NCI-H510A treated with DMSO at 0.1 percent for 48 hours (cell line): ENCODE data around the gene WDR59.
"Not testable (repeated sequence)": the region's sequence is repeated elsewhere in the genome, so short reads cannot be mapped to it uniquely, and the experiment has no call there.

Source experiments
- DNase-seq: peaks from one replicate; lab custom pipeline; 2025; lab: John Stamatoyannopoulos, UW

WDR59 gene

DNA sequence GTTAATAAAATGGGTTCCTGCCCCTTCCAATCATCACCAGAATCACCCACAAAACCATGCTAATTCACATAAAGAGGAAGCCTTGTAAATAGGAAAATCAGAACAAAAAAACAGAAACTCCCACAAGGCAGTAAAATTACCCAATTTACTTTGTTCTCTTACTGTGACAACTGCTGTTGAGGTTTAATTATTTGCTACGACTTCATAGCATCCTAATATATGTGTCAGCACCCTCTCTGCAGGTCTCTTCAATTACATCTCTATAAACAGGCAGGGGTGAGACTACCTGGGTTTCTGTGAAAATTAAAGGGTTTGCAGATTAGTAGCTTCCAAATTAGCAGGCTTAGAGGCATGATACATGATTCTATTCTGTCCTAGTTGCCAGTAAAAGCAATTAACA, 2.7 kb downstream of the WDR59 start:
- no peak for DNase-seq

DNA sequence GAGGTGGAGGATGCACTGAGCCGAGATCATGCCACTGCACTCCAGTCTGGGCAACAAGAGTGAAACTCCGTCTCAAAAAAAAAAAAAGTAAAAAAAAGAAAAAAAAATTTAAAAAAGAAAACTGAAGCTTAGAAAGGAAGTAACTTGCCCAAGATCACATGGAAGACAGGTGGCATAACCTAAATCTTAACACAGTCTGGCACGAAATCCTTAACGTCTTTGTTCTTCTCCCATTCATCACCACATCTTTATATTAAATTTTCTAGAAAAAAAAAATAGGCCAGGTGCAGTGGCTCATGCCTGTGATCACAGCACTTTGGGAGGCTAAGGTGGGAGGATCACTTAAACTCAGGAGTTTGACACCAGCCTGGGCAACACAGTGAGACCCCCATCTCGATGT, 9.3 kb downstream of the WDR59 start:
- DNase-seq, result no peak

DNA sequence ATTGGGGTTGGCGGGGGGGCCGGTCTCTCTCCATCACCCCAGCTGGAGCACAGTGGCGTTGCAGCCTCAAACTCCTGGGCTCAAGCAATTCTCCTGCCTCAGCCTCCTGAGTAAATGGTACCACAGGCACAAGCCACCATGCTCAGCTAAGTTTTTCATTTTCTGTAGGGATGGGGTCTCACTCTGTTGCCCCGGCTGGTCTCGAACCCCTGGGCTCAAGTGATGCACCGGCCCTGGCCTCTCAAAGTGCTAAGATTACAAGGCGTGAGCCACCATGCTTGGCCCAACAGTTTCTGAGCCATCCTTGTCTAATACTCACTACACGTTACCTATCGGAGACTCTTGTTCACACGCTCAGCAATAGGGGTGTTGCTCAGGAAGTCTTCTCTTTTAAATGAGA, 11.6 kb downstream of the WDR59 start:
- no peak for DNase-seq

DNA sequence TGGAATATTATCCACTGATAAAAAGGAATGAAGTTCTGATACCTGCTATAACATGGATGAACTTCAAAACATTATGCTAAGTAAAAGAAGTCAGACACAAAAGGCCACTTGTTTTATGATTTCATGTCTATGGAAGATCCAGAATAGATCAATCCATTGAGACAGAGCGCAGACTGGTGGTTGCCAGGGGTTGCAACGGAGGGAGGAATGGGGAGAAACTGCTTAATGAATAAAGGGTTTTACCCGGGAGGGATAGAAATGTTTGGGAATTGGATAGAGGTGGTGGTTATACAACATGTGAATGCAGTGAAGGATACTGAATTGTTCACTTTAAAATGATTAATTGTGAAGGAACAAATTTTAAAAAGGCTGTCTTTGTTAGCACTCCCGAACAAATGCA, 30.2 kb downstream of the WDR59 start:
- no peak for DNase-seq

DNA sequence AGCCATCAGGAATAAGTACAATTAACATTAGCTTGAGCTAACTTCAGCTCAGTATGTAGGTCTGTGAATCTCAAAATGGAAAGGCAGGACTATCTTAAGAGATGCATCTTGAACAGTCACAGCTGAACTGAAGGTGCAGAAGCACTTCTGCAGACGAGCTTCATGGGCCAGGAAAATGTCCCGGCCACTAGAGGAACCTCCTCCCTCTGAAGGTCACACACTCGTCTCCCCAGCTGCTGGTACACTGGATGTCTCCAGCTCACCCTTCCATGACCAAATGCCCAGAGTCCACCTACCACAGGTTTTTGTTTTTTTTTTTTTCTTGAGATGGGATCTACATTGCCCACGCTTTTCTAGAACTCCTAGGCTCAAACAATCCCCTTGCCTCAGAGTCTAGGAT, 33.2 kb downstream of the WDR59 start:
- DNase-seq, result no peak

DNA sequence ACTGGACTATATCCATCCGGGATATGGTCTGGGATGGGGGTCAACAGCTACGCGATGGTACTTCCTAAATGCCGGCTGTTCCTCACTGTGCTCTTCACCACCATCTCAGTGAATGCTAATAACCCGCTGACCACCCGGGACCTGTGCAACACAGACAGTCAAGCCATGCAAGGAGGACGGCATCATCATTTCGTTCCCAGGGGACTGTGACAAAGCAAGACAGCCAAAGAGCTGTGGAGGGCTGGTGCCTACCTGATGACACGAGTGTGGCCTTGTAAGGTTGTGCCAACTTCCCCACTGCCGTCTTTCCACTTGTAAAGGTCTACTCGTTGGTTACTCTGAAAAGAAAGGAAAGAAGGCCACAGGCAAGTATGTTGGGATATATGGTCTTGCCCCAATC, 33.7 kb downstream of the WDR59 start:
- DNase-seq, result no peak

DNA sequence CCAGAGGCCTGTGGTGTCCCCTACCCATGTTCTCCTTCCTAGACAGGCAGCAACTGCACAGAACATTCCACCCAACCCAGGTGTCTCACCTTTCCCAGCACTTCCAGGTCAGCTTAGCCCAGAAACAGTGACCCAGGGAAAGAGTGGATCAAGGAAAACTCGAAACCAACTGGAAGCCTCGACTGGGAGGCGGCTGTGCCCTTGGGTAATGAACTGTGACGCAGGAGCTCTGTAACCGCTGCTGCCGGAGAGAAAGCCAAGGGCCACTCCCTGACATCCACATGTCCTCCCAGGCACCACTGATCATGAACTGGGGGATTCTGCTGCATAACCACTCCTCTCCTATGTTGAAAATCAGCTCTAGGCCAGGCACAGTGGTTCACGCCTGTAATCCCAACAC, 34.4 kb downstream of the WDR59 start:
- DNase-seq, result no peak

DNA sequence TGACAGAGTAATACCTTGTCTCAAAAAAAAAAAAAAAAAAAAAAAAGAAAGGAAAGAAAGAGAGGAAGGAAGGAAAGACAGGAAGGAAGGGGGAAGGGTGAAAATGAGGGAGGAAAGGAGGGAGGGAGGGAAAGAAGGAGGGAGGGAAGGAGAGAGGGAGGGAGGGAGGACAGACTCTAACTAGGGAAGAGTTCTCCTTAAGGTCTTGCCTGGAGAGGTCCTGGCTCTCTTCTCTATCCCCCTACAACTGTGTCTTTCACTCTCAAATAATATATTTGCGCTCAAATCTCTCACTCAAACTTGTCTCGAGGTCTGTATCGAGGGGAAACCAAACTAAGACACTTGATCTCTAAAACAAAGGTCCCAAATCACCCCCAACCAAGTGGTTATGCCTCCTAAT, 35.6 kb downstream of the WDR59 start:
- DNase-seq, result no peak

DNA sequence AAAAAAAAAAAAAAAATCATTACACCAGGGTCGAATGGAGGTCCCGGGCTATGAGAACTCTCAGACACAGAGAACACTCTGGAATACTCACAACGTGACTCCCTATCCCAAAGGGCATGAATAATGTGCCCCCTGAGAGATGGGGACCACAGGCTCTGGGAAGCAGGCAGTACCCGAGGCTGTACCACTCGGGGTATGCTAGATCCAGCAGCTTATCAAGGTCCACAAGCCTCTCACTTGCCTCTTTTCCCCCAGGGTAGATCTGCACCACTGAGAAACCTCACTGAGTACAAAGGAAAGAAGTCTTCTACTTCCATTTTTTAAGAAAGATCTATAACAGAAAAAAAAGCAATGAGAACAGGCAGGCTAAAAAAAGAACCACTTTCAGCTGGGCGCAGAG, 40.5 kb downstream of the WDR59 start:
- no peak for DNase-seq

DNA sequence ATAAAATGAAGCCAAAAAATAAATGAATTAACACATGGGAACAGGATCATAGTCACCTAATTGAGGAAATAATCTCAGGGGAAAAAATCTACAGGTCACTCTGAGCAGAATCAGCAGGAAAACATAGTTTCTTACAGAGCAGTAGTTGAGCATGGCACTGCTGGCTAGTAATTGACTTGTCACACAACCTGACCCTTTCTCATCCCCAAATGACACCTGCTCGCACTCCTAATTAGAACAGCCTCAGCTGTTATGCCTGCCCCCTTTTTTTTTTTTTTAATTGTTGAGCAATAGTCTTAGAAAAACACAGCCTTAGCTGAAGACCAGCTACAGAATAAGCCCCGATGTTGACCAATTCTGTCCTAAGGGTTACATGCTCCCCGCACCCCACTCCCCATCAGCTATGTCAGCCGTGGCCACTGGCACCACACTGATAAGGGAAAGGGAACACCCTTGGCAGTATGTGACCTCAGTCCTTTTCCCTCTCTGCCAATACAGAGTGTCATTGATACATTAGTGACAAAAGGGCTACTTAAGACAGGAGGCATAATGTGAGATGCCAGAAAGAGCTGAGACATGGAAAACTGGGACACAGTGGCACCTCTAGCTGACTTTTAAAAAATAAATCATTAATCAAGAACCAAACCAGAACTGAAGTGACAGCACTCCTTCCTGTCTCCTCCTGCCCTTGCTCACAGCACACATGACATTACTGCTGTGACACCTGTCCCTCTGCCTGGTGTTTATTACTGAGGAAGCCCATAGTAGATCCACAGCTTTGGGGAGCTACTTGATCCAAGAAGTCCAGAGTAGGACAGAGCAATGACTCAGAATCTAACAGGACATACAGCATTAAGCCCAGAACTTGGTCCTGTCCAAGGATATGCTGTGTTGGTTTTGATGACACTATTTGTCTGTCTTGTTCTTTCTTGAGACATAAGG, 41.7 kb downstream of the WDR59 start:
- no peak for DNase-seq

DNA sequence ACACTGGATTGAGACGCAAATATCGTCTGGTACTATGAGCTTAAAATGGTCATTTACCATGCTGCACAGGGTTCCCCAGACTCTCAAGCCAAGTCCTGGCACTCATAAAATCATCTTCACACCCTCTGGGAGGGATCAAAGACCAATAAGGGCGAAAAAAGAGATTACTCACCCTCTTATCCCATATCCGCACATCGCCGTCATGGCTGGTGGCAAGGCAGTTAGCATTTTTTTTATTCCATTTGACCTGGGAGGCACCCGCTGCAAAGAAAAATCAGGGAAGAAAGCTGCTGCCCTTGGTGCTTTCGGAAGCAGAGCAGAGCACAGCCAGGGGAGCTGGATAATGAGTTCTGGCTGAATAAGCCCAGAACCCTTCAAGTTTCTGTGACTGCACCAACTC, 42.4 kb downstream of the WDR59 start:
- no peak for DNase-seq

DNA sequence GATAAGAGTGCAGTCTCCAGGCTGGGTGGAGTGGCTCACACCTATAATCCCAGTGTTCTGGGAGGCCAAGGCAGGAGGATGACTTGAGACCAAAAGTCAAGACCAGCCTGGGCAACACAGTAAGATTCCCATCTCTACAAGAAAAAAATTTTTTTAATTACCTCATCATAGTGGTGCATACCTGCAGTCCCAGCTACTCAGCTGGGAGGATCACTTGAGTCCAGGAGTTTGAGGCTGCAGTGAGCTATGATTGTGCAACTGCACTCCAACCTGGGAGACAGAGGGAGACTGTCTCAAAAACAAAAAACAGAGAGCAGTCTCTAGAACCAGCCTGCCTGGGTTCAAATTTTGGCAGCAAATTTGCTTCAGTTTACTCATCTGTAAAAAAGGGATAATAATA, 45.2 kb downstream of the WDR59 start:
- DNase-seq, result no peak

DNA sequence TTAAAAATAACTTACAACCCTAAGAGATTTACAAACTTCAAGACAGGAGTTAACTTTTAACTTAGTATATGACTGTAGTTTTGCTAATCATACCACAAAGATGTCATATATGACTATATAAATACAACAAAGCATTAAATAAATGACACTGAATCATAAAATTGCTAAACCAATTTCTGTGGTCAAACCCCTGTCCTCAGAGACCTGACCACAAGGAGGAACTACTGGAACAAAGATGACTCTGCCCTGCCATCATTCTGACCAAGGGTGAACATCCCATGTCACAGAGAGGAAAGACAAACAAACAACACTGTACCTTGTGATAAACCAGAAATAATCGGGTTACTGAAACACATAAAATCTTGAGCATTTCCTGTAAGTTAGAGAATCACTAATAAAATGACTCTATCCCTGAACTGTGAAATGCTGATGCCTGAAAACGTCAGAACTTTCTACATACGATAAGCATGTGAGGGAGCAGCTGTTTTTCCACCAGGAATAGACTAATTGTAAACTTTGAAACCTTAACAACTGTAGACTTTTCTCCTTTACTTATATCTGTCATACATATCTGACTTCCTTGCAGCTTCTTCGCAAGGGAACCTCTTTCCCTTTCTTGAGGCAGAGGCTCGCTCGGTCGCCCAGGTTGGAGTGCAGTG, 47.9 kb downstream of the WDR59 start:
- no peak for DNase-seq

DNA sequence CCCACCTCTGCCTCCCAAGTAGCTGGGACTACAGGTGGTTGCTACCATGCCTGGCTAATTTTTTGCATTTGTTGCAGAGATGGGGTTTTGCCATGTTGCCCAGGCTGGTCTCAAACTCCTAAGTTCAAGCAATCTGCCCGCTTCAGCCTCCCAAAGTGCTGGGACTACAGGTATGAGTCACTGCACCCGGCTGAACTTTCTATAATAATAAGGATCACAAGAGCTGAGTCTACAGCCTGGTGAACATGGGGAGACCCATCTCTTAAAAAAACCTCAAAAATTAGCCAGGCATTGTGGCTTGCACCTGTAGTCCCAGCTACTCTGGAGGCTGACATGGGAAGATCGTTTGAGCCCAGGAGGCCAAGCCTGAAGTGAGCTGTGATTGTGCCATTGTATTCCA, 53.5 kb downstream of the WDR59 start:
- DNase-seq, result no peak

DNA sequence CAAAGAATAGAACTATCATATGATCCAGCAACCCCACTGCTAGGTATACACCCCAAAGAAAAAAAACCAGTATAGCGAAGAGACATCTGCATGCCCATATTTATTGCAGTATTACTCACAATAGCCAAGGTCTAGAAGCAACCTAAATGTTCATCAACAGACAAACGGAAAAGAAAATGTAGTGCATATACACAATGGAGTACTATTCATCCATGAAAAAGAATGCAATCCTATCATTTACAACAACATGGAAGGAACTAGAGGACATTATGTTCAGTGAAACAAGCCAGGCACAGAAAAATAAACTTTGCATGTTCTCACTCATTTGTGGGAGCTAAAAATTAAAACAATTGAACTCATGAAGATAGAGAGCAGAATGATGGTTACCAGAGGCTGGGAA, 55.3 kb downstream of the WDR59 start:
- DNase-seq, result no peak

DNA sequence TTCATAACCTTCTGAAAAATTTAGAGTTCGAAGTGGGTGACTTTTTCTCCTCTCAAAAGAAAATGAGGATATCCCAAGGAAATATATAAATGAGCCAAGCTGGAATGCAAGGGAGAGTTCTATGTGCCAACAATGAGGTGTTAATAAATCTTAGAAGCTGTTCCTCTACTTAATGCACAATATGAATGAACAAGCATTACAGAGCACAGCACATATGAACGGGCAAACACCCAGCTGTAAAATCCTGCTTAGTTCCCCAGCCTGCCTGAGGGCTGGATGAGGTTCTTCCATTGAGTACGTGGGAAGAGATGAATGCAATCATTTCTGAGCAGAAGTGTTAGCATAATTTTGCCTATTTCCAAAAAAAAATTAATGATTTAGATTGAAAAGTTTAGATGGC, 58.1 kb downstream of the WDR59 start:
- no peak for DNase-seq

DNA sequence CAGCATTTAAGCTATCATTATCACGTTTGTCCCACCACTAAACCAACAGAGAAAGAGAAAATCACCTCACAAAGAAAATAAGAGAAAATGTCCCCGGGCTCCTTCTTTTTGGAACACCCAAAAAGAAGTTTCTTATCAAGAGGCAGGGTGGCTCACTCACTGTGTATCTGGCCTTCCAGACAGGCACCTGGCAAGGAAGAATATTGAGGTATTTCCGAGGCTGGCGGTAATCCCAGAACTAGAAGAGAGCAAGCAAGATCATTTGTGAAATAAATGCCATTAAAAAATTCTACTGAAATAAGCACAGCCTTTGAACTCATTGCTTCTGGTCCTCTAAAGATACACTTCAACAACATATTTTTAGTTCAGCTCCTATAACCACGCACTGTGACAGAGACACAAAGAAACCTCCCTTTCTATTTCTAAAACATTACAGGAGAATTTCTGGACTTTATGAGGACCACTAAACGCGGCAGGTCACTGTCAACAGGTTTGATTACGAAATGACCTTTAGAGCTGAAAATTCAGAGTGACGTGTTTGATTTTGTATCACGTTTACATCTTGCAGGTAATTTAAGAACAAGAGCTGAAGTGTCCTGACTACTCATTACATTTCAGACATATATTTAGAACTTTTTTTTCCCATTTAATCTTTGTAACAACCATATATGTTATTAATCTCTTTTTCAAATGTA, 61.0 kb downstream of the WDR59 start:
- no peak for DNase-seq

DNA sequence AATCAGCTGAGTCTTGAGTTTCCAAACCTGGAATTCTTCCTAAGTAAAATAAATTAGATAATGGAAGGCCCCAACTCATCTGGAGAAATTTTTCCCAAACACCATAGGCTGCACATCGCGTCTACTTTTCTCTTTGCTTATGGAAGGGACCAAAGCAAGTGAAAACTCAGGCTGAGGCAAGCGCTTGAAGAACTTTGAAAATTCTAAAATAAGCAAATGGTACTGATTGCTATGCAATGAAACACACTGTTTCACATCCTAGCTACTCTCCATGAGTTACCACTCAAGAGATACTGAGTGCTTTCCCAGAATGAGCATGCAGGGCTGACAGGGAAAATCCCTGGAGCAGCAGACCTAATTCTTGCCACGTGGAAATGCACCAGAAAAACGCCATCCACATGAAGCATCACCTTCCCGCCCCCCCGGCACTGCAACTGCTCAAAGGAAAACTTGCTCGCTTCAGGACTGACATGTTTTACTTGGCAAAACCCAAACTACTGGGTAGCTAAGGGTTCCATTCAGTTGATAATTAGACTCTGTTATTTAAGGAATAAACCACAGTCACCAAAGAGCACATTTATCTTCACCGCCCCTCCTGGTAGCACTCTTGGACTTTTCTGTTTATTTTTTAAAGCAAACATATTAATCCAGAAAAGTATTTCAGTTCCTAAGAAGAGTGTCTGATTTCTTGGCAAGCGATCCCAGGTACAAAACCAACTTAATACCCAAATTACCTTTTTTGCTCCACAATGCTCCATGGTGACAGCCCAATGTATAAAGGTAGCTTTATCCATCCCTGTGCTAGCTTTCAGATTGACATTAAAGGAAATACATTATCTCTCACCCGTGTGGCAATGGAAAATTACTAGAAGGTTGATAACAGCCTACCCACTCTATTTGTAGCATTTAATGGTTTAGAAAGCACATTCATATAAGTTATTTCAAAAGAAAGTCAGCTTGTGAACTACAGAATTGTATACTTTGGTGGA, 62.5 kb downstream of the WDR59 start:
- no peak for DNase-seq

DNA sequence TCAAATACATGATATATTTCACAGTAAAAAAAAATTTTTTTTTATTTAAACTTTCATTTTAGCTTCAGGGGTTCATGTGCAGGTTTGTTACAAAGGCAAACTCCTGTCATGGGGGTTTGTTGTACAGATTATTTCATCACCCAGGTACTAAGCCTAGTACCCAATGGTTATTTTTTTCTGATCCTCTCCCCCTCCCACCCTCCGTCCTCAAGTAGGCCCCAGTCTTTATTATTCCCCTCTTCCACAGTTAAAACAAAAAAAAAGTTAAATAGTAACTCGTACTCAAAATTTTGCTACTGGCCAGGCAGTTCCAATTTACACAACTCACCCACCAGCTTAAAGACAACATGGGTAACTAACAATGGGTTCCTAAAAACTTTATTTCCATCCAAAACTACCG, 63.9 kb downstream of the WDR59 start:
- DNase-seq, result no peak

DNA sequence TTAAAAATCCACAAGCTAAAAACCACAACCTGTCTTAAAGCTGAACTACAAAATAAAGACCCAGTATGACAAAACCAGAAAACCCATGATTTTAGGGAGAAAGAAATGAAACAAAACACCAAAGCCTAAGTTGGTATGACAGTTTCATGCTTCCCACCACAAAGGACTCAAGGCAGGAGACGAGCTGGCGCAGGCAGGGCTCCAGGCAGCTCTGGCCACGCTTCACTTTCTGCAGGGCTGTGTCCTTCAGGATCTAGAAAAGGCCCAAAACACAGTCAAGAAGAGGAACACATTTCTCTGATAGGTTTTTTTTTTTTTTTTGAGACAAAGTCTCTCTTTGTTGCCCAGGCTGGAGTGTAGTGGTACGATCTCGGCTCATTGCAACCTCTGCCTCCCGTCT, 75.3 kb downstream of the WDR59 start:
- DNase-seq, result no peak

DNA sequence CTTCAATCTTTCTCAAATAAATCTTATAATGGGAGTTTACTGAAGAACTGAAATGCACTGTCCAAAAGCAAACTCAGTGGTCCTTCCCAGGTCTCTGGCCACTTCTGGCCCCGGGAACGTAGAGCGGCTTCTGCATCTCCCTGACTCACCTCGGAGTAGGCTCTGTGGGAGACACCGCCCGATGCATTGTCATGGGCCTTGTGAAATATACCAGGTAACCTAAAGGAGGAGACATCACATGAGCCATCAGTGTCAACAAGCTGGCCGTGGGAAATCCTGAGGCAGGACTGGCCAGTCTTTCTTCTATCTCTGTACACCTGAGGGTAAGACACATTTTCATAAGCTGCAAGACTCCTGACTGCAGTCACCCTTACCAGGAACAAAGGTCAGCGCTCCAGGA, 76.2 kb downstream of the WDR59 start:
- DNase-seq, result not testable (repeated sequence)
